22Rv1 (cell line): ENCODE results near the gene MIS18A.

ENCODE experiments used
- ZFX ChIP-seq: fragments of 450-650 bp; IDR thresholded peaks from 2 replicates; pipeline ENCODE4 v1.6.1; 2017; ENCODE audit warnings: antibody characterized with exemption, borderline replicate concordance
- TF ChIP-seq, protein P1 (sequence below): fragments of 450-650 bp; IDR thresholded peaks from 2 replicates; pipeline ENCODE4 v1.5.1; 2017; ENCODE audit warnings: mild to moderate bottlenecking

DNA sequence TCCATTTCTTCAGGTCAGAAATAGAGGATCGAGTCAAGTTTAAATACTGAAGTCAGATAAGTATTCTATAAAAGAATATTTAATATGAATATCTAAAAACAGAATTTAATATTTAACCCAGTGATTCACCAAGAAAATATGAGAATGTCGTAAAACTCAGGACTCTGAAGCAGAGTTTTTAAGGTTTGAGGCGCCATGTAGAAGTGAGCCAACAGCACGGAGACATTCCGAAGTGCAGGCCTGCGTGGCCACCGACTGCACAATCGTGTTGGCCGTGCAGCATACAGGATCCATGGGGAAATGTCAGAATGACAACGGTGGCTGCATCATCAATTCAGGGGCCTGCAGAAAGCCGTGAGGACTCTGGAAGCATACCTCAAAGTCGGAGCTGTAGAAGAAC lies 43.3 kb upstream of the MIS18A start:
- TF ChIP-seq, protein P1, sequence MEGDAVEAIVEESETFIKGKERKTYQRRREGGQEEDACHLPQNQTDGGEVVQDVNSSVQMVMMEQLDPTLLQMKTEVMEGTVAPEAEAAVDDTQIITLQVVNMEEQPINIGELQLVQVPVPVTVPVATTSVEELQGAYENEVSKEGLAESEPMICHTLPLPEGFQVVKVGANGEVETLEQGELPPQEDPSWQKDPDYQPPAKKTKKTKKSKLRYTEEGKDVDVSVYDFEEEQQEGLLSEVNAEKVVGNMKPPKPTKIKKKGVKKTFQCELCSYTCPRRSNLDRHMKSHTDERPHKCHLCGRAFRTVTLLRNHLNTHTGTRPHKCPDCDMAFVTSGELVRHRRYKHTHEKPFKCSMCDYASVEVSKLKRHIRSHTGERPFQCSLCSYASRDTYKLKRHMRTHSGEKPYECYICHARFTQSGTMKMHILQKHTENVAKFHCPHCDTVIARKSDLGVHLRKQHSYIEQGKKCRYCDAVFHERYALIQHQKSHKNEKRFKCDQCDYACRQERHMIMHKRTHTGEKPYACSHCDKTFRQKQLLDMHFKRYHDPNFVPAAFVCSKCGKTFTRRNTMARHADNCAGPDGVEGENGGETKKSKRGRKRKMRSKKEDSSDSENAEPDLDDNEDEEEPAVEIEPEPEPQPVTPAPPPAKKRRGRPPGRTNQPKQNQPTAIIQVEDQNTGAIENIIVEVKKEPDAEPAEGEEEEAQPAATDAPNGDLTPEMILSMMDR, result no peak
- no peak for TF ChIP-seq ZFX
